ENCODE data around the gene SOCS6. TPM values are rescaled to one million over a fixed set of nuclear protein-coding genes. Genes with fewer than 3 reads are reported as not detected.
A peak's percentile ranks its signal among the peaks of the same experiment; 100 is the strongest.
"Not testable (repeated sequence)": the region's sequence is repeated elsewhere in the genome, so short reads cannot be mapped to it uniquely, and the experiment has no call there.

SOCS6 gene
- total RNA-seq, 1 experiment from 2014 or later: 16.9 TPM

DNA sequence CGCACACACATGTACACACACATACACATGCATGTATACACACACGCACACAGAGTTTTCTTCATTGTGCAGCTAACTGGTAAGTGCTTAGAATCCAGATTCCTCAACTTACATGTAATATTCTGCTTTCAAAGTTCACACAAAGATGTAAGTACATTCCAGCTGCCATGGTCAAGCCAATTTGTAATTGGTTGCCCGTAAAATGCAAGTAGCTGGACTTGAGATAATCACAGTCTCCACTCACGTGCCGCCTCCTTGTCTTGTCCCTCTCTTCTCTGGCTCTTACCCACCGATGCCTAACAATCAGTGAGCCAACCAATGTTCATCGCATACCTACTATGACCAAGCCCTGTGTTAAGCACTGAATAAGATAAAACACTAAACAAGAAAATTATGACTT lies 77.8 kb downstream of the SOCS6 start:
- H3K36me3 Mint-ChIP-seq (ENCODE audit: insufficient read depth, unreplicated experiment): no peaks in the 10 kb centered on the region
- ChIA-PET POLR2A (no interaction called here), CTCF (interaction anchor here (0.5 to 1.1 kb wide), 2 partner anchors 69 to 87 kb away, joined by 3 to 5 read pairs; no protein-coding TSS in a partner anchor)
- no TSS peak for BruUV-seq (replicated peaks)
- no peak overlapping the region for H3K4me3 Mint-ChIP-seq (ENCODE audit: unreplicated experiment)
- intact Hi-C loops (cut with micrococcal nuclease): no loop called here
- no peak for DNase-seq (ENCODE audit: unreplicated experiment)
- H3K27me3 Mint-ChIP-seq (ENCODE audit: insufficient read depth, unreplicated experiment): no peaks in the 10 kb centered on the region
- TF ChIP-seq, protein P1, sequence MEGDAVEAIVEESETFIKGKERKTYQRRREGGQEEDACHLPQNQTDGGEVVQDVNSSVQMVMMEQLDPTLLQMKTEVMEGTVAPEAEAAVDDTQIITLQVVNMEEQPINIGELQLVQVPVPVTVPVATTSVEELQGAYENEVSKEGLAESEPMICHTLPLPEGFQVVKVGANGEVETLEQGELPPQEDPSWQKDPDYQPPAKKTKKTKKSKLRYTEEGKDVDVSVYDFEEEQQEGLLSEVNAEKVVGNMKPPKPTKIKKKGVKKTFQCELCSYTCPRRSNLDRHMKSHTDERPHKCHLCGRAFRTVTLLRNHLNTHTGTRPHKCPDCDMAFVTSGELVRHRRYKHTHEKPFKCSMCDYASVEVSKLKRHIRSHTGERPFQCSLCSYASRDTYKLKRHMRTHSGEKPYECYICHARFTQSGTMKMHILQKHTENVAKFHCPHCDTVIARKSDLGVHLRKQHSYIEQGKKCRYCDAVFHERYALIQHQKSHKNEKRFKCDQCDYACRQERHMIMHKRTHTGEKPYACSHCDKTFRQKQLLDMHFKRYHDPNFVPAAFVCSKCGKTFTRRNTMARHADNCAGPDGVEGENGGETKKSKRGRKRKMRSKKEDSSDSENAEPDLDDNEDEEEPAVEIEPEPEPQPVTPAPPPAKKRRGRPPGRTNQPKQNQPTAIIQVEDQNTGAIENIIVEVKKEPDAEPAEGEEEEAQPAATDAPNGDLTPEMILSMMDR (IDR thresholded peaks at IDR 0.05; ENCODE audit: unreplicated experiment): no peak
- peaks cover 26% of the 10 kb centered on the region for H3K4me1 Mint-ChIP-seq (ENCODE audit: insufficient read depth, unreplicated experiment)
- H3K9me3 Mint-ChIP-seq (ENCODE audit: unreplicated experiment): no peaks in the 10 kb centered on the region
- no peak overlapping the region for H3K27ac Mint-ChIP-seq (ENCODE audit: low read depth, unreplicated experiment)

DNA sequence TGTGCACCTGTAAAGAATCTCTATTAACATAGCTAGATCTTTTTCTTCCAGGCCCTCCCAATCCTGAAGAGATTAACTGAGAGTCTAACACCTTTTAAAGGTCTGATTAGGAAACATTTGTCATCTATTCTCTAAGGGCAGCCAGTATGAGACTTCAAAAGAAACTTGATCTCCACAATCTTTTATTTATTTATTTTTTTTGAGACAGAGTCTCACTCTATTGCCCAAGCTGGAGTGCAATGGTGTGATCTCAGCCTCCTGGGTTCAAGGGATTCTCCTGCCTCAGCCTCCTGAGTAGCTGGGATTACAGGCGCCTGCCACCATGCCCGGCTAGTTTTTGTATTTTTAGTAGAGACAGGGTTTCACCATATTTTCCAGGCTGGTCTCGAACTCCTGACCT lies 78.5 kb downstream of the SOCS6 start:
- intact Hi-C loops (cut with micrococcal nuclease); DNase-seq (ENCODE audit: unreplicated experiment); BruUV-seq (replicated peaks); H3K27ac Mint-ChIP-seq (ENCODE audit: low read depth, unreplicated experiment); H3K27me3 Mint-ChIP-seq (ENCODE audit: insufficient read depth, unreplicated experiment); H3K9me3 Mint-ChIP-seq (ENCODE audit: unreplicated experiment); H3K36me3 Mint-ChIP-seq (ENCODE audit: insufficient read depth, unreplicated experiment); H3K4me3 Mint-ChIP-seq (ENCODE audit: unreplicated experiment): not testable (repeated sequence)
- peaks cover 32% of the 10 kb centered on the region for H3K4me1 Mint-ChIP-seq (ENCODE audit: insufficient read depth, unreplicated experiment)
- ChIA-PET CTCF (interaction anchor here (0.5 kb wide), 1 partner anchor 69 kb away, joined by 5 read pairs; no protein-coding TSS in a partner anchor), POLR2A (interaction anchor here (0.8 kb wide), 1 partner anchor 72 kb away, joined by 3 read pairs; no protein-coding TSS in a partner anchor)

DNA sequence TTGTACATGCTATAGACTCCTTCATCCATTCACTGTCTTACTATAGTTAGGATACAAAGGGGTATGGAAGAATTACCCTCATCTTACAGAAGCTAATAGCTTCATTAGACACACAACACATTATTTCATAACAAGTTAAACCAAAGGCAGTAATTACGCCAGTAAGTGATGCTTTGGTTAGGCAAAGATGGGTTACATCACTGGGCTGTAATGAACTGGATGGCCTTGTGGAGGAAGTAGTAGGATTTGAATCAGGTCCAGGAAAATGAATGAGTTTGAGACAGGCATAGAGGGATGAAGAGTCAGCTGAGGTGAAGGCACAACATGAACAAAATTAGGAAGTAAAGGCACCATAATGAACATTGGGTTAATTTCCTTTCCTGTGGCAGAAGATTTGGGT lies 80.1 kb downstream of the SOCS6 start:
- H3K27me3 Mint-ChIP-seq (ENCODE audit: insufficient read depth, unreplicated experiment): no peaks in the 10 kb centered on the region
- ChIA-PET CTCF (interaction anchor here (0.6 kb wide), 1 partner anchor 70 kb away, joined by 4 read pairs; no protein-coding TSS in a partner anchor), POLR2A (interaction anchor here (0.5 to 0.8 kb wide), 3 partner anchors 8 to 15 kb away, joined by 3 read pairs; no protein-coding TSS in a partner anchor)
- peak; percentile 50 for DNase-seq (ENCODE audit: unreplicated experiment)
- BruUV-seq (replicated peaks): no TSS peak
- H3K4me3 Mint-ChIP-seq (ENCODE audit: unreplicated experiment): no peak overlapping the region
- H3K36me3 Mint-ChIP-seq (ENCODE audit: insufficient read depth, unreplicated experiment): no peaks in the 10 kb centered on the region
- TF ChIP-seq, protein P1 (IDR thresholded peaks at IDR 0.05; ENCODE audit: unreplicated experiment): no peak
- intact Hi-C loops (cut with micrococcal nuclease): no loop called here
- H3K27ac Mint-ChIP-seq (ENCODE audit: low read depth, unreplicated experiment): no peak overlapping the region
- H3K9me3 Mint-ChIP-seq (ENCODE audit: unreplicated experiment): no peaks in the 10 kb centered on the region
- peaks cover 41% of the 10 kb centered on the region for H3K4me1 Mint-ChIP-seq (ENCODE audit: insufficient read depth, unreplicated experiment)

DNA sequence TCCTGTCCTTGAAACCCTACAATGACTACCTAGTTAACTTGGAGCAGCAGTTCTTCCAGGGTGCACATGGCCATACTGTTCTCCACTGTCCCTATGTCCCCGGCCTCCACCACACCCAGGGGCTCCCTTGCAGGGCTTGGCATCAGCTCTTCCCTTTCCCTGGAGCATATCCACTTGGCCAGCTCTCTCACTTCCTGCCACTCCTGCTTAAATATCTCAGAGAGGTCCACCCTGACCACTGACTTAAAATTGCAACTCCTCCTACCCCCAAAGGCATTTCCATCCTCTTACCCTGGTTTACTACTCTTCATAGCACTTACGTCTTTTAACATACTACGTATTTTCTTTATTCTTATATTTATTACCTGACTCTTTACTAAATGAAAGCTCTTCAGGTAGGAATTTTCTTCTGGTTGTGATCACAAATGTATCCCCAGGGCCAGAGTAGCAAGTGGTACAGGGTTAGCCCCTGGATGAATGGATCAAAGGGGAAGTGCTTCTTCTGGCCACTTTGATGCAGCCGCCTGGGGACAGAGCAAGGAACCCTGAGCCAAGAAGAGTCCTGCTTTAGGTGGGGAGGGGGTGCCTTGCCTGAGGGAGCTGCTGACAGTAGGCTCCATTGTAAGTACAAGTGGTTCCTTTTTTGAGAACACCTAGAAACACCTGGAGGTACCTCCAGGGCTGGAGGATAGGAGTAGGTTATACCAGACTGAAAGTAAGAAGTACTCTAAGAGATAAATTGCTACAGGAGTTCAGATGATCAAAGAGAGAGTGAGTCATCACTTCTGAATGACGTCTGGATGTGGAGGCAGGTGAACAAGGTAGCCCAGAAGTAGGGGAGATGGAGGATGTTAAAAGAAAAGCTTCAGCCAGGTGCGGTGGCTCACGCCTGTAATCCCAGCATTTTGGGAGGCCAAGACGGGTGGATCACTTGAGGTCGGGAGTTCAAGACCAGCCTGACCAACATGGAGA lies 82.2 kb downstream of the SOCS6 start:
- no TSS peak for BruUV-seq (replicated peaks)
- DNase-seq (ENCODE audit: unreplicated experiment): peak; percentile 54
- no peaks in the 10 kb centered on the region for H3K36me3 Mint-ChIP-seq (ENCODE audit: insufficient read depth, unreplicated experiment)
- H3K27ac Mint-ChIP-seq (ENCODE audit: low read depth, unreplicated experiment): peak overlapping the region; percentile 46
- intact Hi-C loops (cut with micrococcal nuclease): loop anchor here (5.0 kb wide), 1 partner anchor 51 kb away; no protein-coding TSS in a partner anchor
- CTCF ChIA-PET: interaction anchor here (0.7 to 1.8 kb wide), 6 partner anchors 37 to 176 kb away, joined by 3 to 11 read pairs (median 4); no protein-coding TSS in a partner anchor
- H3K4me1 Mint-ChIP-seq (ENCODE audit: insufficient read depth, unreplicated experiment): peaks cover 40% of the 10 kb centered on the region
- H3K27me3 Mint-ChIP-seq (ENCODE audit: insufficient read depth, unreplicated experiment): no peaks in the 10 kb centered on the region
- H3K4me3 Mint-ChIP-seq (ENCODE audit: unreplicated experiment): no peak overlapping the region
- no peaks in the 10 kb centered on the region for H3K9me3 Mint-ChIP-seq (ENCODE audit: unreplicated experiment)
- TF ChIP-seq, protein P1 (IDR thresholded peaks at IDR 0.05; ENCODE audit: unreplicated experiment): no peak
- POLR2A ChIA-PET: interaction anchor here (0.6 to 2.8 kb wide), 6 partner anchors 10 to 82 kb away, joined by 3 to 7 read pairs (median 3); partner anchors contain the start of gene SOCS6
